Measurements from ENCODE around the gene AMBP. TPM values are rescaled to one million over a fixed set of nuclear protein-coding genes. Genes with fewer than 3 reads are reported as not detected.

AMBP gene
- total and polyA plus RNA-seq, 2 of the 13 experiments (the other 11 are each of a cell fraction or from before 2014, with no cell fraction given): 1,510 to 2,580 TPM

DNA sequence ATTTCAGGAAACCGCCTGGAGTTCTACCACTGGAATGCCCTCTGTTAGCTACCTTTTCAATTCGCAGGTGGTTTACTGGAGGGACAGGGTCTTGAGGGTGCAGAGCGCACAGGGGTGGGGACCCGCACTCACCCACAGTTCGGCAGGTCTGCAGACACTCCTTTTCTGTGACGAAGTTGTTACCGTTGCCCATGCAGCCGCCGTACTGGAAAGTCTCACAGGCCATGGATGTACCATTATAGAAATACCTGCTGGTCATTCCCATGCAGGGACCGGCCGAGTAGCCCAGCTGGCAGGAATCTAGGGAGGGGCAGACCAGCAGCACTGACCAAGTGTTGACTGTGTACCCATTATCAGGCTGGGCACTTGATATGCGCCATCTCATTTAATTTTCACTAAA is 16.8 kb downstream of the AMBP start (continued):
- TF ChIP-seq BORCS8-MEF2B (CRISPR knock-in tag; IDR thresholded peaks at IDR 0.05): no peak
- no peak for TF ChIP-seq NFATC3 (CRISPR knock-in tag; IDR thresholded peaks at IDR 0.05)

DNA sequence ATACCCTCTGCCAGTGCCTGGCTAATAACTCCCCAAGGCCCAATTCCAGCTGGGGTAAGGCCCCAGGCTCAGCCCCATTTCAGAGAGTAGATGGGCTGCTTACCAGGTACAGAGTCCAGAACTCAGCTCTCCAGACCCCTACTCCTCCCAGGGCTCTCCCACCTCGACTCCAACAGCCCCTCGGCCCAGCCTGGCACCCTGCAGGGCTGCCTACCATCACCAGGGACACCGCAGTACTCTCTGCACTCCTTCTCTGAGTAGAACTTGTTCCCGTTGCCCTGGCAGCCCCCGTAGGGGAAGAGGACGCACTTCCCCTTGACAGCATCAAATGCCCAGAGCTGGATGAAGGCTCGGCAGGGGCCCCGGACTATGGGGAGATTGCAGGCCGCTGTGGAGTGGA is 17.4 kb downstream of the AMBP start:
- H3K4me2 ChIP-seq (ENCODE audit: low read depth, low read length): no peak overlapping the region
- no peak for FAIRE-seq
- ChIA-PET POLR2A (interaction anchor here (0.7 to 5.3 kb wide), 5 partner anchors 9 to 21 kb away, joined by 3 to 52 read pairs (median 3); partner anchors contain the start of gene AMBP), CTCF (ENCODE audit: low intra/inter-chr PET ratio, low total read pairs) (no interaction called here)
- peaks cover 23 to 56% of the 10 kb centered on the region in 2 experiments for H3K36me3 ChIP-seq (replicated peaks in 1 of 2; ENCODE audit: control insufficient read depth in 1 of 2, insufficient read depth in 2 of 2, low read length in 2 of 2)
- H3K9ac ChIP-seq (ENCODE audit: insufficient read depth, low read depth, low read length): no peak overlapping the region
- in situ Hi-C loops (cut with HindIII; ENCODE audit: extremely low pct_ligation_motif_present, low pct_unique_long_range_greater_than_20kb) (no loop called here), intact Hi-C loops (cut with micrococcal nuclease; ENCODE audit: unreplicated experiment) (no loop called here)
- peaks cover 59% of the 10 kb centered on the region for H4K20me1 ChIP-seq (ENCODE audit: insufficient read depth, low read length)
- no peak overlapping the region for H3K27ac ChIP-seq (ENCODE audit: extremely low read length, insufficient read depth, low read length)
- WGBS (ENCODE audit: low lambda C conversion rate): 100% methylated on average over 9 of the region's 9 CpGs
- DNase-seq (ENCODE audit: low spot score): no peak
- H3K9me3 ChIP-seq (ENCODE audit: low read length): no peaks in the 10 kb centered on the region
- peaks cover 2% of the 10 kb centered on the region for H3K79me2 ChIP-seq (ENCODE audit: insufficient read depth, low read length)
- peaks cover 0 to 1% of the 10 kb centered on the region in 2 experiments; a peak in 1 of 5 replicates for H3K27me3 ChIP-seq (ENCODE audit: control insufficient read depth in 1 of 2, insufficient read depth in 2 of 2, low read length in 2 of 2)
- ATAC-seq: no peak
- peaks cover 76% of the 10 kb centered on the region for H3K4me1 ChIP-seq (ENCODE audit: insufficient read depth, low read length)
- H3K4me3 ChIP-seq (replicated peaks in 1 of 3; ENCODE audit: insufficient read depth in 1 of 3, low read depth in 2 of 3, low read length in 3 of 3): no peak overlapping the region
- no peak overlapping the region for H2AFZ ChIP-seq (ENCODE audit: low read length)
- BruUV-seq (replicated peaks): no TSS peak
- TF ChIP-seq ZNF382 (CRISPR knock-in tag; IDR thresholded peaks at IDR 0.05; ENCODE audit: borderline replicate concordance) (no peak), SALL1 (CRISPR knock-in tag; IDR thresholded peaks at IDR 0.05) (no peak), REST (IDR thresholded peaks at IDR 0.05; ENCODE audit: borderline replicate concordance in 1 of 2, low read depth in 1 of 2, low read length in 2 of 2) (no peak), CAMTA2 (CRISPR knock-in tag; IDR thresholded peaks at IDR 0.05; ENCODE audit: borderline replicate concordance) (0 out of 2 replicates have a peak, but pooled peaks have one; percentile 32), ZNF230 (CRISPR knock-in tag; IDR thresholded peaks at IDR 0.05) (peak; percentile 53; the same call in 1 of the 2 replicates), AGO2 (optimal IDR thresholded peaks at IDR 0.05; ENCODE audit: low read depth, low read length) (peak; percentile 74), ZNF841 (CRISPR knock-in tag; IDR thresholded peaks at IDR 0.05; ENCODE audit: borderline replicate concordance) (no peak), POLR2A (IDR thresholded peaks at IDR 0.05; ENCODE audit: insufficient read depth in 1 of 2, low read depth in 2 of 2, low read length in 2 of 2) (0 out of 4 replicates have a peak, but pooled peaks of 1 of the 2 experiments have one; percentile 33), ZFY (CRISPR knock-in tag; IDR thresholded peaks at IDR 0.05) (0 out of 2 replicates have a peak, but pooled peaks have one; percentile 14), HNF4A (CRISPR knock-in tag; IDR thresholded peaks at IDR 0.05) (0 out of 2 replicates have a peak, but pooled peaks have one; percentile 13), ZFP62 (CRISPR knock-in tag; IDR thresholded peaks at IDR 0.05) (no peak), RBFOX2 (IDR thresholded peaks at IDR 0.05; ENCODE audit: low read depth, low read length) (peak; percentile 17; the same call in 1 of the 2 replicates), YEATS4 (CRISPR knock-in tag; IDR thresholded peaks at IDR 0.05; ENCODE audit: borderline replicate concordance) (no peak), PAF1 (CRISPR knock-in tag; IDR thresholded peaks at IDR 0.05) (peak; percentile 31; the same call in 1 of the 2 replicates)
- TF ChIP-seq, protein P1, sequence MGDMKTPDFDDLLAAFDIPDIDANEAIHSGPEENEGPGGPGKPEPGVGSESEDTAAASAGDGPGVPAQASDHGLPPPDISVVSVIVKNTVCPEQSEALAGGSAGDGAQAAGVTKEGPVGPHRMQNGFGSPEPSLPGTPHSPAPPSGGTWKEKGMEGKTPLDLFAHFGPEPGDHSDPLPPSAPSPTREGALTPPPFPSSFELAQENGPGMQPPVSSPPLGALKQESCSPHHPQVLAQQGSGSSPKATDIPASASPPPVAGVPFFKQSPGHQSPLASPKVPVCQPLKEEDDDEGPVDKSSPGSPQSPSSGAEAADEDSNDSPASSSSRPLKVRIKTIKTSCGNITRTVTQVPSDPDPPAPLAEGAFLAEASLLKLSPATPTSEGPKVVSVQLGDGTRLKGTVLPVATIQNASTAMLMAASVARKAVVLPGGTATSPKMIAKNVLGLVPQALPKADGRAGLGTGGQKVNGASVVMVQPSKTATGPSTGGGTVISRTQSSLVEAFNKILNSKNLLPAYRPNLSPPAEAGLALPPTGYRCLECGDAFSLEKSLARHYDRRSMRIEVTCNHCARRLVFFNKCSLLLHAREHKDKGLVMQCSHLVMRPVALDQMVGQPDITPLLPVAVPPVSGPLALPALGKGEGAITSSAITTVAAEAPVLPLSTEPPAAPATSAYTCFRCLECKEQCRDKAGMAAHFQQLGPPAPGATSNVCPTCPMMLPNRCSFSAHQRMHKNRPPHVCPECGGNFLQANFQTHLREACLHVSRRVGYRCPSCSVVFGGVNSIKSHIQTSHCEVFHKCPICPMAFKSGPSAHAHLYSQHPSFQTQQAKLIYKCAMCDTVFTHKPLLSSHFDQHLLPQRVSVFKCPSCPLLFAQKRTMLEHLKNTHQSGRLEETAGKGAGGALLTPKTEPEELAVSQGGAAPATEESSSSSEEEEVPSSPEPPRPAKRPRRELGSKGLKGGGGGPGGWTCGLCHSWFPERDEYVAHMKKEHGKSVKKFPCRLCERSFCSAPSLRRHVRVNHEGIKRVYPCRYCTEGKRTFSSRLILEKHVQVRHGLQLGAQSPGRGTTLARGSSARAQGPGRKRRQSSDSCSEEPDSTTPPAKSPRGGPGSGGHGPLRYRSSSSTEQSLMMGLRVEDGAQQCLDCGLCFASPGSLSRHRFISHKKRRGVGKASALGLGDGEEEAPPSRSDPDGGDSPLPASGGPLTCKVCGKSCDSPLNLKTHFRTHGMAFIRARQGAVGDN (CRISPR knock-in tag; IDR thresholded peaks at IDR 0.05): peak; percentile 19; the same call in 1 of the 2 replicates
